HG02588 (cell line): ENCODE measurements around the gene SIK3.

Source experiments
- ATAC-seq: cut with Tn5 transposase; IDR thresholded peaks from one replicate; pipeline ENCODE4 v1.9.1; 2021; ENCODE audit warnings: mild to moderate bottlenecking, moderate library complexity; ENCODE audit not compliant: unreplicated experiment

Gene SIK3

GRCh38 chr11:117080370-117080769, 17.9 kb downstream of the SIK3 start:
- ATAC-seq, result no peak

- ATAC-seq, result no peak
These were observed 21.1 kb downstream of the SIK3 start for GRCh38 chr11:117076941-117077691.

DNA sequence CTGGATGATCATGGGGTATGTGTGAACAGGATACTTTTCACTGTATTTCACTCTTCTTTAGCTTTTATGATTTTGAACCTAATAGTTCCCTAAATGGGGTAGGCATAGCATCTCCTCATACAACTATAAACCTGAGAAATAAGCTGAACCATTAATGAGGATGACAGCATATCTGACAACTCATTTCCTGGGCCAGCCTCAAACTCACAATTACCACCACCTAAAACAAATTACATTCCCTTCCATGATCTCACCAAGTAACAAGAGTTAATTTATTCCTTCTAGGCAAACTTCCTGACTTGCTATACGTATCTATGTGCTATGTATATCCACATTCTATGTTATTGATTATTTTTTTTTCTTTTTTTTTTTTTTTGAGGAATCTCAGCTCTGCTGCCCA, 23.0 kb downstream of the SIK3 start:
- no peak for ATAC-seq

DNA sequence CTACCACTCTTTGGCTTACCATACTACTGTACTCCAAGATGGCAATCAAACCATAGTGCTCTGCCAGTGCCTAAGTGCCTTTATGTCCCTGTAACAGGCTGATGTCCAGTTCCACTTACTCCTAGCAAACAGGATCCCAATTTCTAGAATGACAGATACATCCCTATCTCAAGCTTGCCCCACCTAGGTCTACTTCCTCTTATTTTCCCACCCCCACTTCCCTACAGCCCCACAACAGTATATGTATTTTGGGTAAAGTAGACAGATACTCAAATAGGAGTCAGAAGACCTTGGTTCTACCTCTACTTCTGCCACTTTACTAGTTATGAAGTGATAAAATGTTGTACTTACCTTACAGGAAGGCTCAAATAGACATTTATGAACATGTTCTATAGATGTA, 24.1 kb downstream of the SIK3 start:
- no peak for ATAC-seq

- no peak for ATAC-seq
These were observed 24.7 kb downstream of the SIK3 start for GRCh38 chr11:117073539-117073938.

DNA sequence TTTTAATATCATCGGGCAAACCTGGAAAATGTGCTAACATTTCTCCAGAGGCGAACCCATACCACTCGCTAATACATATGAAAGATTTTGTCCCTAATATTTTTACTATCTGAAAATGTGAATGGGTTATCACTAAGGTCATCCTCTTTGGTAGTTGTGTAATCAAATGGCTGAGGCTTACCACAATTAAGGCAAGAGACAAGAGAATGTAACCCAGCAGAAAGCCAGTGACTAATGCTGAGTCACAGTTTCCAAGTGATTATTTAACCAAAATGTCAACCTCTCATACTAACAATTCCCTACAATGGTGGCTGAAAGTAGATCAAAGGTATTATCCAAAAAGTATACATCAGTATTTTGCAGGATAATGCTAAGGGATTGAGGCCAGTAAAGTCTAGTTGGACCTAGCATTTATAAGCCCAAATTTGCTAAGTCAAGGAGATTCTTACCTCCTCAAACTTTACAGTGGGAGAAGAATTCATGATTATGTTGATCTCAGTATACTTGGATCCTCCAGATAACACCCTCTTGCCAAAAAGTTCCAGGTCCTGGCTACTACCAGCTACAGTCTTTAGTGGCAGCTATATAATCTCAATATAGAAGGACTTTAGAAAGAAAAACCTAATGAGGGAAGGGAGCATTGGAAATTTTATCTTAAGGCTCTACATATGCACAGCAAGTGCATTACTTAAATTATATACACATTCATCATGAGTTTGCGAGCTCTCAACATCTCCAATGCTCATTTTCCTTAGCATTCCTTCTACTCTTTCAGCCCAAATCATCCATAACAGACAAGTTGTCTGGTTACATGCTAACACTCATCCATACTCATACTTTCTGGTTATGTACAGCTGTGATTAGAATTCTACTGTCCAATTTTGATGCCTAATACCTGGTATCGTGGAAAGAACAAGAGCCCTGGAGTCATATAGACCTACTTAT, 25.4 kb downstream of the SIK3 start:
- ATAC-seq, result no peak

DNA sequence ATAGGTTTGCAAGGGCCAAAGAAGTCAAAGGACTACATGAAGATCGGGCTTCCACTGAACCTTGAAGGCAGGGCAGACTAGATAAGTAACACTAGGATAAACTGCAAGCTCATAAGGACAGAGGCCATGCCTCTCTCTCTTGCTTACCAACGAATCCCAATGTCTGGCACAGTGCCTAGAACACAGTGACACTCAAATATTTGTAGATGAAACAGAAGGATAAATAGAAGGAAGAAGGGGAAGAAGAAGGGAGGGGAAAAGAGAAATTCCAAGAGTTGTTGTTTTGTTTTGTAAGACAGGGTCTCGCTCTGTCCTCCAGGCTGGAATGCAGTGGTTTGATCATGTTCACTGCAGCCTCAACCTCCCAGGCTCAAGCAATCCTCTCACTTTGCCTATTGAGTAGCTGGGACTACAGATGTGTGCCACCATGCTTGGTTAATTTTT, 26.9 kb downstream of the SIK3 start:
- ATAC-seq, result no peak

DNA sequence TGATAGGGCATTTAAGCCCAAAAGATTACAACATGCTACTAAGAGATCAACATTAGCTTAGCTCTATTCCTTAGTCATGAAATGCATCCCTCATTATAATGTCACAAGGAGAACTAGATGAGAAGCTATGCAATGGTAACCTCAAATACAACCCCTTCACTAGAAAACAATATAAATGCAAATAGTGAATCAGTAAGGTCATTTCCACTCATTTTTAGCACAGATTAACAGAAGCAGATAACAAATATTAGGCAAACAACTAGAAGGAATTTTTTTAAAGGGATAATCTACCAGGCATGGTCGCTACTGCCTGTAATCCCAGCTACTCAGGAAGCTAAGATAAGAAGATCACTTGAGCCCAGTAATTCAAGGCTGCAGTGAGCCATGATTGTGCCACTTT, 28.2 kb downstream of the SIK3 start:
- no peak for ATAC-seq

- ATAC-seq, result no peak
These were observed 29.8 kb downstream of the SIK3 start for GRCh38 chr11:117068303-117068860.

GRCh38 chr11:117066959-117067358, 31.3 kb downstream of the SIK3 start:
- no peak for ATAC-seq

GRCh38 chr11:117064275-117064674, 34.0 kb downstream of the SIK3 start:
- no peak for ATAC-seq

DNA sequence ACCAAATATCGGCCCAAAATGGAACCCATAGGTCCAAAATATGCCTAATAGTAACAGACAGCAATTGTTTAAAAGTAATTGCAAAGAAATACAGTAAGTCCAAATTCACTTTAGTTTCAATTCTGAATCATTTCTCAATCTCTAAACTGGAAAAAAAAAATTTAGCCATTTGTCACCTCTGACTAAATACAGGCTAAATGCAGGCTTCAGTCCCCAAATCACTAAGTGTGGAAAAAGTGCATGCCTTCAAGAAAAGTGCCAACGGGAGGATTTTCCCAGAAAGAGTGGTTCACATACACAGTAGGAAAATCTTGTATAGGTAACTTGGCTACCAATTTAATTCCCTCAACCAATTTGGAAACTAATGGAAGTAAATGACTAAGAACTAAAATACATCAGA, 35.7 kb downstream of the SIK3 start:
- no peak for ATAC-seq

- ATAC-seq, result no peak
These were observed 37.0 kb downstream of the SIK3 start for GRCh38 chr11:117061256-117061655.

DNA sequence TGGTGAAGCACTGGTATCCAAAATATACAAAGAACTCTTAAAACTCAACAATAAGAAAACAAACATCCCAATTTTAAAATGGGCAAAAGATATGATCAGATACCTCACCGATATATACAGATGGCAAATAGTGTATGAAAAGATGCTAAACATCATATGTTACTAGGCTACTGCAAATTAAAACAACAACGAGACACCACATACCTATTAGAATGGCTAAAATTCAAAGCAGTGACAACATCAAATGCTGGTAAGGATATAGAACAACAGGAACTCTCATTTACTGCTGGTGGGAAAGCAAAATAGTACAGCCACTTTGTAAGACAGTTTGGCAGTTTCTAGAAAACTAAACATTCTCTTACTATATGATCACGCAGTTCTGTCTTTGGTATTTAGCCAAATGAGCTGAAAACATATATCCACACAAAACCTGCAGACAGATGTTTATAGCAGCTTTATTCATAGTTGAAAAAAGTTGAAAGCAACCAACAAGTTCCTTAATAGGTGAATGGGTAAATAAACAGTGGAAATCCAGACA, 38.5 kb downstream of the SIK3 start:
- no peak for ATAC-seq

DNA sequence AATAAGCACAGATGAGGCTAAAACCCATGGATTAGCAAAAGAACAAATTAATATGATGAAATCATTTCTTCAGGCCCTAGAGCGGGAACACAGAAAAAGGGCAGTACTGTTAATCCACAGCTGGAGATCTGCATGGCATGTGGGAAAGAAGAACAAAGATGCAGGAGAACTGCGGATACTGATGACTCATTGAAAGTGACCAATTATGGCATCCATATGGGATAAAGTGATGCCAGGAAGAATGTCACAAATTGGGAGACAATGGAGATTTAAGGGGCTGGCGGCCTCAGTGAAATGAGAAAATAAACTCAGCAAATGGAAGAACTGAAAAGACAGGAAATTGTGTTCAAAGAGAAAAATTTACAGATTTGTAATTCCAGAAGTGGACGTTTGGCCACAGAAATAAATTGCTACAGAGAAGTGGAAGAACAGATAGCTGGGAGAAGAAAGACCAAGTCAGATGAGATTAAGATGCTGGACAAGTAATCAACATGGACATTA, 39.4 kb downstream of the SIK3 start:
- no peak for ATAC-seq

GRCh38 chr11:117057727-117058126, 40.5 kb downstream of the SIK3 start:
- no peak for ATAC-seq

GRCh38 chr11:117057317-117057716, 40.9 kb downstream of the SIK3 start:
- no peak for ATAC-seq

DNA sequence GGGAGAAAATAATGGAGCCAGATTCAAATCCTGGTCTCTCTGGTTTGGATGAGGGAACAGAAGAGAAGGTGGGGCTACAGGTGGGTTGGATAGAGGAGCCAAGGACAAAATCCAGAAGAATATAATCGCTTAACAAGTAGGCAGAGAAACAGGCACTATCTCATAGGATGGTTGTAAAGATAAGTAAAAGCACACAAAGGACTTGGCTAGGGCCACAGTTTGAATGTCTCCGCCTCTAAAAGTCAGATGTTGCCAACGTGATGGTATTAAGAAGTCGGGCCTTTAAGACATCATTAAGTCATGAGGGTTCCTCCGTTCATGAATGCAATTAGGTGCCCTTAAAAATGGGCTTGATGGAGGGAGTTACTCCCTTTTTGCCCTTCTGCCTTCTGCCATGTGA, 42.8 kb downstream of the SIK3 start:
- ATAC-seq, result no peak

DNA sequence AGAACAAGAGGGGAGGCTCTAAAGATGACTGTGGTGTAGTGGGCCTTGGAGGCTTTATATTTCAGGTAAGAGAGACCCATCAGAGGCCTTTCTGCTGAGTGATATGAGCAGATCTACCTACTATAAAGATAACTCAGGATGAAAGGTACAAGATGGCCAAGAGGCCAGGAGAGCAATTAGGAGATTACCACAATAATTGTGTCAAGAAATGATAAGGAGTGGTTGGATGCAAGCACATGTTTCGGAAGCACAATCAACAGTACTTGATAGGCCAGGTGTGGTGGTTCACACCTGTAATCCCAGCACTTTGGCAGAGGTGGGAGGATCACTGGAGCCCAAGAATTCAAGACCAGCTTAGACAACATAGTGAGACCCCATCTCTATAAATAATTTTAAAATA, 43.8 kb downstream of the SIK3 start:
- no peak for ATAC-seq

DNA sequence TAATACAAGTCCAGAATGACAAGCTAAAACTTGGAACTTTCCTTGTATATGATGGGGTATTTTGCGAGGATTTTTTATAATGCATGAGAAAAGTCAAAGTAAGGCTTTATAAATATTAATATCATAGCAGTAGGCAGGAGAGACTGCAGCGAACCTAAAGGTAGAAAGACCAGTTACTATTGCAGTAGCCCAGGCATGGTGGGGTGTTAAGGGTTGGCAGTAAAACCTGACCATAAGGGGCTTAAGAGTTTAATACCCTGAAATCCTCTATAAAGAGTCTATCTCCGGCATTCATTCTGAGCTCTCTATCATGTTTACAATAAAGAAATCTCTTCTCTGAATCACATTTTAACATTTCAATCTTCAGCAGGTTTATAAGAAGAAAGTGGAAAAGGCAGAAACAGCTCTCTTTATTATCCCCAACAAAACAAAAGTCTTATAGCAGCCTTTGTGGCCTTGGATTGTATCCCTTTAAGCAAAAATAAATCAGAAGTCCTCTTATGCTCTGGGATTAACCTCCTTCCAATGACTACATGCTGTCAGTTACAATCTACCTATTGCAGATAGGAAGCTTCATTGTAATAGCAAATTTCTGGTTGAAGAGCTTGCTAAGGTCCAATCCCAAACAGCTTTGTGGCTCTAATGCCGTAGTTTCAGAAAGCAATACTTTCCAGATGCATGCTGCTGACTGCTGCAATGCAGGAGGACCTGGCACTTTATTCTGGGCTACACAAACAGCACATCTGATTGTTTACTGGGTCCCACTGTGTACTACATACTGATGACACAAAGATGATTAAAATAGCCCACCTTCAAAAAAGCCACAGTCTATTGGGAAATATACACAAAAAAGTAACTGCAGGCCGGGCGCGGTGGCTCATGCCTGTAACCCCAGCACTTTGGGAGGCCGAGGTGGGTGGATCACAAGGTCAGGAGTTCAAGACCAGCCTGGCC, 45.8 kb downstream of the SIK3 start:
- ATAC-seq, result no peak
